Adrenal gland (tissue), 5 donors: ENCODE data around the gene PDE3A.

Experiments
- POLR2A ChIP-seq, 2 donors: fragments of 450-650 bp; IDR thresholded peaks; one replicate each; pipeline ENCODE4 v1.6.1; 2017; ENCODE audit warnings: antibody characterized with exemption in 2 of 2, mild to moderate bottlenecking in 2 of 2, moderate library complexity in 1 of 2
- TF ChIP-seq, protein P1 (sequence below), 6 experiments: fragments of 450-650 bp in 4 of 6; fragments of 200-600 bp in 2 of 6; sonication (generic) in 1 of 6; IDR thresholded peaks; 1 replicate in 5 of 6; 2 replicates in 1 of 6; pipeline versions ENCODE4 v1.5.1 to v1.8.0; 2016 to 2021; ENCODE audit warnings: antibody characterized with exemption in 6 of 6, mild to moderate bottlenecking in 2 of 6, moderate library complexity in 1 of 6
- donor health status: DM: no; HTN: no; CAD: no.

GRCh38 chr12:20501958-20502357 lies 133.6 kb downstream of the PDE3A start:
- TF ChIP-seq, protein P1, sequence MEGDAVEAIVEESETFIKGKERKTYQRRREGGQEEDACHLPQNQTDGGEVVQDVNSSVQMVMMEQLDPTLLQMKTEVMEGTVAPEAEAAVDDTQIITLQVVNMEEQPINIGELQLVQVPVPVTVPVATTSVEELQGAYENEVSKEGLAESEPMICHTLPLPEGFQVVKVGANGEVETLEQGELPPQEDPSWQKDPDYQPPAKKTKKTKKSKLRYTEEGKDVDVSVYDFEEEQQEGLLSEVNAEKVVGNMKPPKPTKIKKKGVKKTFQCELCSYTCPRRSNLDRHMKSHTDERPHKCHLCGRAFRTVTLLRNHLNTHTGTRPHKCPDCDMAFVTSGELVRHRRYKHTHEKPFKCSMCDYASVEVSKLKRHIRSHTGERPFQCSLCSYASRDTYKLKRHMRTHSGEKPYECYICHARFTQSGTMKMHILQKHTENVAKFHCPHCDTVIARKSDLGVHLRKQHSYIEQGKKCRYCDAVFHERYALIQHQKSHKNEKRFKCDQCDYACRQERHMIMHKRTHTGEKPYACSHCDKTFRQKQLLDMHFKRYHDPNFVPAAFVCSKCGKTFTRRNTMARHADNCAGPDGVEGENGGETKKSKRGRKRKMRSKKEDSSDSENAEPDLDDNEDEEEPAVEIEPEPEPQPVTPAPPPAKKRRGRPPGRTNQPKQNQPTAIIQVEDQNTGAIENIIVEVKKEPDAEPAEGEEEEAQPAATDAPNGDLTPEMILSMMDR (IDR thresholded peaks at IDR 0.05), result no peak
- TF ChIP-seq POLR2A (IDR thresholded peaks at IDR 0.05), result no peak
